BJ (cell line): ENCODE data around the gene TWNK. TPM values are rescaled to one million over a fixed set of nuclear protein-coding genes. Genes with fewer than 3 reads are reported as not detected.

ENCODE experiments used
- CTCF ChIA-PET: fragments of 350-600 bp; formaldehyde crosslinking; extraction: SDS; loops from one replicate; lab custom pipeline; 2021; ENCODE audit warnings: antibody characterized with exemption, inconsistent platforms; lab: Yijun Ruan, JAX
- POLR2A ChIA-PET: fragments of 300-600 bp; sonication (Branson Sonifier 250); formaldehyde crosslinking; extraction: SDS; loops from one replicate; lab custom pipeline; 2021; ENCODE audit warnings: antibody characterized with exemption; lab: Charles Lee
- DNase-seq: peaks from one replicate; pipeline ENCODE4 v3.0.0-alpha.2; 2011; ENCODE audit warnings: low read depth
- H3K27me3 ChIP-seq: 2 replicates; pipeline ENCODE4 v1.6.0; 2011; ENCODE audit warnings: low read length; ENCODE audit not compliant: control insufficient read depth, insufficient read depth
- H3K36me3 ChIP-seq: 2 replicates; pipeline ENCODE4 v1.5.1; 2011; ENCODE audit warnings: low read length; ENCODE audit not compliant: control insufficient read depth, insufficient read depth
- H3K4me3 ChIP-seq: 2 replicates; pipeline ENCODE4 v1.5.1; 2011; ENCODE audit warnings: low read depth, mild to moderate bottlenecking, control low read depth, low read length
- polyA plus RNA-seq: library from polyadenylated mRNA; depleted of rRNA; stranded (reverse); fragments of >200 nt; gene quantifications from 2 replicates; pipeline ENCODE4 v1.2.3, GENCODE V29; 2011
- TF ChIP-seq, protein P1 (sequence below): IDR thresholded peaks from 2 replicates; pipeline ENCODE4 v1.5.1; 2011; ENCODE audit warnings: low read depth, mild to moderate bottlenecking, control low read depth, inconsistent platforms, low read length, moderate library complexity; ENCODE audit not compliant: insufficient read depth

Gene TWNK
- polyA plus RNA-seq, 1 experiment: 5.5 TPM

DNA sequence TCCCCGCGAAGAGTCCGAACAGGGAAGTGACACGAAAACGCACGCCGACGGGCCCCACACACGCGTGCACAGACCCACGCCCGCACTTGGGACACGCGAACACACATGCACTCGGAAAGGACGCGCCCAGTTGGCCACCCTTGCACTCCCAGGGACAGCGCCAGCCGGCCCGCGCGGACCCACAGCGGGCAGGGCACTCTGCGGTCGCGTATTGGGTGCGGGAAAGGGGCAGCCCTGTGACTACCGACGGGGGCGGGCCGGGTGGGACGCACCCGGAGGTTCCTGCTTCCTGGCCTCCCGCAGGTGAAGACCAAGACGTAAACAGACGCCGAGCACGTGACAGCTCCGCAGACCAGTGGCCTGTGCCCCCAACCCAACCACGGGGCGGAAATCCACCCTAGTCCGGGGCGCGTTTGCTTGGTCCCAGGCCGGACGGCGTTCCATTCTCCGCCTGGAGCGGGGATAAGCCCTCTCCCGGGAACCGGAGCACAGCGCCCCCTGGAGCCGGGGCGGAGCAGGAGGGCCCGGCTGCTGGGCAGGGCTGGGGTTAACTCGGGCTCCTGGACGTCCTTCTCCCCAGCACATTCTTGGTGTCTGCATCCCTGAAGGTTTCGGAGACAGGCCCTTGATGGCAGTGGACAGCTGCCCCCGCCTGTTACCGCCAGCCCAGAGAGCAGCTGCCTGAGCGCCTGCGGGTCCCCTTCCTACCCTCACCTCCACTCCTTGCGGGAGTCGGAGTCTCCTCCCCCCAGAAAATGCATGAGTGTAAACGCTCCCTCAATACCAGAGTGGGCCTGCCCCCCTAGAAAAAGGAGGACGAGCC, 10.2 kb downstream of the TWNK start:
- TF ChIP-seq, protein P1, sequence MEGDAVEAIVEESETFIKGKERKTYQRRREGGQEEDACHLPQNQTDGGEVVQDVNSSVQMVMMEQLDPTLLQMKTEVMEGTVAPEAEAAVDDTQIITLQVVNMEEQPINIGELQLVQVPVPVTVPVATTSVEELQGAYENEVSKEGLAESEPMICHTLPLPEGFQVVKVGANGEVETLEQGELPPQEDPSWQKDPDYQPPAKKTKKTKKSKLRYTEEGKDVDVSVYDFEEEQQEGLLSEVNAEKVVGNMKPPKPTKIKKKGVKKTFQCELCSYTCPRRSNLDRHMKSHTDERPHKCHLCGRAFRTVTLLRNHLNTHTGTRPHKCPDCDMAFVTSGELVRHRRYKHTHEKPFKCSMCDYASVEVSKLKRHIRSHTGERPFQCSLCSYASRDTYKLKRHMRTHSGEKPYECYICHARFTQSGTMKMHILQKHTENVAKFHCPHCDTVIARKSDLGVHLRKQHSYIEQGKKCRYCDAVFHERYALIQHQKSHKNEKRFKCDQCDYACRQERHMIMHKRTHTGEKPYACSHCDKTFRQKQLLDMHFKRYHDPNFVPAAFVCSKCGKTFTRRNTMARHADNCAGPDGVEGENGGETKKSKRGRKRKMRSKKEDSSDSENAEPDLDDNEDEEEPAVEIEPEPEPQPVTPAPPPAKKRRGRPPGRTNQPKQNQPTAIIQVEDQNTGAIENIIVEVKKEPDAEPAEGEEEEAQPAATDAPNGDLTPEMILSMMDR: peak; percentile 94
- Histone ChIP-seq H3K4me3 (peak overlapping the region; percentile 71), H3K36me3 (peaks cover 11% of the 10 kb centered on the region), H3K27me3 (no peaks in the 10 kb centered on the region)
- CTCF ChIA-PET: interaction anchor here (0.6 to 21.8 kb wide), 23 partner anchors 9 to 143 kb away, joined by 3 to 479 read pairs (median 4); partner anchors contain the start of genes KAZALD1, MRPL43, PDZD7 and SFXN3
- POLR2A ChIA-PET: interaction anchor here (0.6 kb wide), 1 partner anchor 18 kb away, joined by 3 read pairs; no protein-coding TSS in a partner anchor
- DNase-seq: no peak

- H3K36me3 ChIP-seq: peaks cover 15% of the 10 kb centered on the region
- DNase-seq: no peak
- CTCF ChIA-PET: interaction anchor here (0.6 to 21.8 kb wide), 22 partner anchors 9 to 142 kb away, joined by 3 to 479 read pairs (median 5); partner anchors contain the start of genes KAZALD1, MRPL43, PDZD7 and SFXN3
- H3K4me3 ChIP-seq: peak overlapping the region; percentile 71
- TF ChIP-seq, protein P1: no peak
- POLR2A ChIA-PET: interaction anchor here (0.6 kb wide), 1 partner anchor 940 kb away, joined by 5 read pairs; no protein-coding TSS in a partner anchor
- H3K27me3 ChIP-seq: no peaks in the 10 kb centered on the region
Observed at GRCh38 chr10:100998183-100998990, 11.0 kb downstream of the TWNK start.

- CTCF ChIA-PET: interaction anchor here (0.7 to 21.8 kb wide), 11 partner anchors 9 to 70 kb away, joined by 3 to 479 read pairs (median 7); partner anchors contain the start of genes KAZALD1, PDZD7 and SFXN3
- TF ChIP-seq, protein P1: peak; percentile 67
- peak overlapping the region; percentile 71 for H3K4me3 ChIP-seq
- H3K27me3 ChIP-seq: no peaks in the 10 kb centered on the region
- peaks cover 17% of the 10 kb centered on the region for H3K36me3 ChIP-seq
- no peak for DNase-seq
- POLR2A ChIA-PET: interaction anchor here (0.6 kb wide), 1 partner anchor 939 kb away, joined by 5 read pairs; no protein-coding TSS in a partner anchor
Observed at GRCh38 chr10:100998991-100999741, 11.8 kb downstream of the TWNK start.

GRCh38 chr10:100999742-101000126, 12.4 kb downstream of the TWNK start, which contains the start of gene LZTS2:
LZTS2 (plus strand) TSS chr10:100999808; CDS start chr10:101002539, 2,731 bp downstream.
- no peak for DNase-seq
- POLR2A ChIA-PET: no interaction called here
- Histone ChIP-seq H3K36me3 (peaks cover 20% of the 10 kb centered on the region), H3K27me3 (no peaks in the 10 kb centered on the region), H3K4me3 (peak within 1 kb of the TSS; percentile 71)
- CTCF ChIA-PET: interaction anchor here (0.7 to 21.8 kb wide), 9 partner anchors 9 to 62 kb away, joined by 3 to 479 read pairs (median 7); partner anchors contain the start of gene KAZALD1
- TF ChIP-seq, protein P1: no peak
